GM19455 (cell line): ENCODE measurements around the gene GTSE1.
"Not testable (repeated sequence)": the region's sequence is repeated elsewhere in the genome, so short reads cannot be mapped to it uniquely, and the experiment has no call there.

Source experiments
- ATAC-seq: cut with Tn5 transposase; IDR thresholded peaks from one replicate; pipeline ENCODE4 v1.9.1; 2021; ENCODE audit not compliant: unreplicated experiment

Gene GTSE1, protein sequence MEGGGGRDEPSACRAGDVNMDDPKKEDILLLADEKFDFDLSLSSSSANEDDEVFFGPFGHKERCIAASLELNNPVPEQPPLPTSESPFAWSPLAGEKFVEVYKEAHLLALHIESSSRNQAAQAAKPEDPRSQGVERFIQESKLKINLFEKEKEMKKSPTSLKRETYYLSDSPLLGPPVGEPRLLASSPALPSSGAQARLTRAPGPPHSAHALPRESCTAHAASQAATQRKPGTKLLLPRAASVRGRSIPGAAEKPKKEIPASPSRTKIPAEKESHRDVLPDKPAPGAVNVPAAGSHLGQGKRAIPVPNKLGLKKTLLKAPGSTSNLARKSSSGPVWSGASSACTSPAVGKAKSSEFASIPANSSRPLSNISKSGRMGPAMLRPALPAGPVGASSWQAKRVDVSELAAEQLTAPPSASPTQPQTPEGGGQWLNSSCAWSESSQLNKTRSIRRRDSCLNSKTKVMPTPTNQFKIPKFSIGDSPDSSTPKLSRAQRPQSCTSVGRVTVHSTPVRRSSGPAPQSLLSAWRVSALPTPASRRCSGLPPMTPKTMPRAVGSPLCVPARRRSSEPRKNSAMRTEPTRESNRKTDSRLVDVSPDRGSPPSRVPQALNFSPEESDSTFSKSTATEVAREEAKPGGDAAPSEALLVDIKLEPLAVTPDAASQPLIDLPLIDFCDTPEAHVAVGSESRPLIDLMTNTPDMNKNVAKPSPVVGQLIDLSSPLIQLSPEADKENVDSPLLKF

GRCh38 chr22:46296257-46297150 is at the start of gene GTSE1:
GTSE1 (plus strand) TSS chr22:46296870; CDS start chr22:46297401, 531 bp downstream.
- ATAC-seq, result peak; percentile 89

DNA sequence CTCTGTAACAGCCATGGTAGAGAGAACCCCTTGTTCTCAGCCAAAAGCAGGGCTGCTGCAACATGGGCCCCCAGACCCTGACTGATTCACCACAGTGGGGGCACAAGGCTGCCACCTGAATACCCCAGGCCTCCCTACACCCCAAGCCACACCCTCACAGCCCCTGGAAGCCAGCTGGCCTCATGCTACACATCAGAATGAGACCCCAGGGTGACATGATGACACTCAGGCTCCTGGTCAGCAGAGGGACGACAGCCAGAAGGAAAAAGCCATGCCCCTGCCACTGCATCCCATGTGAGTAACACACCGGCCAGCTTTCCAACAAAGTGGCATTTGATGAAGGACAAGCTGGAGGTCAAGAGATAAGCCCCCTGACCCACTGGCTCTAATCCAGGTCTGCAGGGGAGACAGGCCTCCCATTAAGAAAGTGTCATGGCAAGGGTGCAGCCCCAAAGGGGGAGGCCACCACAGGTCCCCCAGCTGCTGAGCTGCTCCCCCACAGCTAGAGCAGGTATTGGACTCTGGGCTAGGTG is 49.2 kb upstream of the GTSE1 start:
- no peak for ATAC-seq

GRCh38 chr22:46250035-46250782 is 46.5 kb upstream of the GTSE1 start, which contains the start of gene CDPF1:
CDPF1 (minus strand) TSS chr22:46250293; CDS start chr22:46248284, 2,009 bp downstream.
- ATAC-seq, result peak; percentile 77

DNA sequence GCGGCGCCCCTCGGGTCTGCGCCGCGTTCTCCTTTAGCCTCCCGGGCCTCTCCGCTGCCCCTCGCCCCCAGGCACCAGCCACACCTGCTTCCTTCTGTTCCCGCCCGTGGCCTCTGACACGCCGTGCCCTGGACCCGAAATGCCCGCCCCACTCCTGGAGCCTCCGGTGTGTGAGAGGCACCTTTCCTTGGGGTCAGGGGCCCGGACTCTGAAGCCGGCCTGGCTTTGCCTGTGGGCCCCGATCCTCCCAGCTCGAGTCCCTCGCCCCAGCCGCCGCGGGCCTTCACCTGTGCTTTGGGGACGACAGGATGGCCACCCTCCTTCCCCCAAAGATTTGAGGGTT is 45.9 kb upstream of the GTSE1 start:
- no peak for ATAC-seq

DNA sequence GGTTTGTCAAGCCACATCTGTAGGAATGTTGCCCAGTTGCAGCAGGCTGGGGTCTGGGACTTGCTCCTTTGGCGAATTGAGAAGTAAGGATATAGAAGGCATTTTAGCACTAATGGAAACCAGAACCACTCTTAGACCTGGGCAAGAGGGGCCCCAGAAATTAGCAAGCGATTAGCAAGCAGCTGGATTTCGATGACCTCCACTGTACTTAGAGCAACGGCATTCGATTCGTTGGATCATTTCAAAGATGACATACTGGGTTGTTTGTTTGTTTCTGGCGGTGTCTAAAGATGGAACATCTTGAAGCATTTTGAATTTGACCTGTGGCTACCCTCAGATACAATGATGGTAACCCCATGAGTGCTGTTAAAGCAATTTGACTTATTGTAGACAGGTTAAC is 45.4 kb upstream of the GTSE1 start:
- ATAC-seq, result no peak

GRCh38 chr22:46251816-46252380 is 44.8 kb upstream of the GTSE1 start:
- no peak for ATAC-seq

DNA sequence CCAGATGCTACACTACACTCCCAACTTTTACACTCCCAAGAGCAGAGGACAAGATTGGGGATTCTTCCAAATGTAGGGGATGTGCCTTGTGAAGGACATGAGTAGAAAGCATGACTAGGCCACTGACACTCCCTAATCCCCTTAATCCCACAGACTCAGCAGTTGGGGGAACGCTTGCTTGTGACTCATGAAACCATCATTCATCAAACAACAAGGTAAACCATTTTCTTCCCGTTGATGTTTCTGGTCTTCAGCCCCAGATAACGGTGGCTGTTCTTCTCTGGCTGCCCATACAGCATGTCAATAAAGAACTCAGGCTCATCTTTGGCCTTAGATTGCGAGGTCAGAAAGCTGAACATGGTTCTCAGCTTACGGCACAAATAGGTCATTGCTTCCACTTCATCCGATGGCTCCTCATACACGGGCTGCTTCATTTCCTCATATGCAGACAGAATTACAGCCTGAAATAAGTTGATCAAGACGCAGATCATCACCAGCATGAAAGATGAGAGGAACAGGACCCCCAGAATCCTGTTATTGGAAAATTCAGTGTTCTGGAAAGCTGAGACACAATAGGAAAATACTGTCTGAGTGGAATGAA is 40.2 kb upstream of the GTSE1 start:
- ATAC-seq, result no peak

DNA sequence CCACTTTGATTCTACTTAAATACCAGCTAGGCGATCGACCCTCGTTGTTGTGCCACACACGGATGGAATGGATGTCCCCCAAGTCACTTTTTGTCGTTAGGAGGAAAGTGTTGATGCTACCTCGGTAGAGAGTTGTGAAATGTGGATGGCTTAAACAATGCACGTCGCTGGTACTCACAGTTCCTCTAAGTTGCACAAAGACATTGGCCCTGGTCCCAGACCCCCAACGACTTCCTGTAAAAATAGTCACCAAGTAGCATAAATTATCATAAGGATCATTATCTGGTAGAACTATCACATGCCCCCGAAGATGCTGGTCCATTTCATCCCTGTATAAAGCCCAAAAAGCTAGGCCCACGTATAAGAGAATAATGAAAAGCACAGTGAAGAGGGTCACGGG is 37.3 kb upstream of the GTSE1 start:
- ATAC-seq, result no peak

DNA sequence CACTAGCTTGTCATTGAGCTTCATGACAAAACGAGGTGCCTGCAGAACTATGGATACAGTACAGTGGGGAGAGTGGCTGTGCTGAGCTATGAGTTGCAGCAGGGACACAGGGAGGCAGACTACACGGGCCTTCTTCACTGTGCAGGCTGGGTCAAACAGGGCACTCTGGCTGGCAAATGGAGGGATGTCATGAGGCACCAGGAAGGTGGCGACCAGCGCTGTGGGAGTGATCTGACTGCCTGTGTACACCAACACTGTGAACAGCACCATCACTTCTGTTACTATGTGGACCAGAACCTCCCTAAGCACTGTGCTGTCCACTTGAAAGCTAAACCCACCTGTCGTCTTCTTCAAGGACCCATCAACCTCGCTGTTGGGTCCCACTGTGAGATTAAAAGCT is 36.6 kb upstream of the GTSE1 start:
- ATAC-seq, result no peak

DNA sequence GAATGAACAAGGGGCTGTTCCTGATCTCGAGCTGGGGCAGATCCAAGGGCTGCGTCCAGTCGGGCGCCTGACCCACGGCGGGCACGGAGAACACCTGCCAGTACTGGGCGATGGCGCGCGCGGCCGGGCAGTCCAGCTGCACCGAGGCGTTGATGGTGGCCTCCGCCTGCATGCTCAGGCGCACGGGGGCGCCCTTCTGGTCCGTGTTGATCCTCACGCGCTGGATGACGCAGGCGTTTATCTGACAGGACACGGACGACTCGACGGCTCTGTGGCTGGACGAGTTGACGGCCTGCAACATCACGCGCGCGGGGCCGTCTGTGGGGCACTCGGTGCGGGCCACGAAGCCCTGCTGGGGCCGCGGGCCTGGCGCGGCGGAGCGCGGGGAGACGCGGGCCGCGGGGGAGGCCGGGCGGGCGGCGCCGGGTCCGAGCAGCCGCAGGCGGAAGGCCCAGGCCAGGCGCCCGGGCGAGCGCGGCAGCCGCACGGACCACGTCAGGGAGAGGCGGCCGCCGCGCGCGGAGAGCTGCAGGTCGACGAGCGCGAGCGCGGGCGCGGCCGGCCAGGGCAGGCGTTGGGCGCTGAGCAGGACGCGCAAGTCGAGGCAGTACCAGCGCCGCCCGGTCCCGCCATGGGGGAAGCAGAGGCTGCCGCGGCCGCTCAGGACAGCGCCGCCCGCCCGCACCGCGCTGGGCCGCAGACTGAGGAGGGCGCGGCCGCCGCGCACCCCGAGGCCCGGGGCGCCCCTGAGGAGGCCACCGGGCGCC is 34.0 kb upstream of the GTSE1 start:
- ATAC-seq, result no peak

DNA sequence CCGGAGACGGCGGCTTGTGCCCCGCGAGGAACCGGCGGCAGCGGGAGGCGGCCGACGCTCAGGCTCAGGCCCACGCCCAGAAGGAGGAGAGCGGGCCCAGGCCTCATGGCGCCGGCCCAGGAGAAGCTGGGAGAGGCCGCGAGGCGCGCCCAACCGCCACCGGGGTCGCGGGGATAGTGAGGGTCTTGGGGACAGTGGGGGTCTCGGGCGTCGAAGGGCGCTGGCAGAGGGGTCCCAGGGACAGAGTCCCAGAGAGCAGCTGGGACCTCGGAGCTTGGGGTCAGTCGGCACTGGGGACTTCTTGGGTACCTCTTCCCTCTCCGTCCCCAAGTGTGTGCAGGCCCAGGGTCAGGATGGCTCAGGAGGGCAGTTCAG is 33.5 kb upstream of the GTSE1 start, which contains the start of gene PKDREJ:
TSS of gene PKDREJ (minus strand) at position 128 of the 375 bp plus-strand sequence. CDS start at position 107, 21 bp downstream.
- no peak for ATAC-seq

DNA sequence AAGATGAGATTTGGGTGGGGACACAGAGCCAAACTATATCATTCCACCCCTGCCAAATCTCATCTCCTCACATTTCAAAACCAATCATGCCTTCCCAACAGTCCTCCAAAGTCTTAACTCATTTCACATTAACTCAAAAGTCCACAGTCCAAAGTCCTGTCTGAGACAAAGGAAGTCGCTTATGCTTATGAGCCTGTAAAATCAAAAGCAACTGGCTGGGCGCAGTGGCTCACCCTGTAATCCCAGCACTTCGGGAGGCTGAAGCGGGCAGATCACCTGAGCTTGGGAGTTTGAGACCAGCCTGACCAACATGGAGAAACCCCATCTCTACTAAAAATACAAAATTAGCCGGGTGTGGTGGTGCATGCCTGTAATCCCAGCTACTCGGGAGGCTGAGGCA is 32.1 kb upstream of the GTSE1 start:
- ATAC-seq, result not testable (repeated sequence)

GRCh38 chr22:46265627-46266026 is 31.0 kb upstream of the GTSE1 start:
- ATAC-seq, result not testable (repeated sequence)

GRCh38 chr22:46267431-46268279 is 29.0 kb upstream of the GTSE1 start, which contains the start of gene TTC38:
TTC38 (plus strand) TSS chr22:46268008; CDS start chr22:46268040, 32 bp downstream.
- peak; percentile 86 for ATAC-seq

DNA sequence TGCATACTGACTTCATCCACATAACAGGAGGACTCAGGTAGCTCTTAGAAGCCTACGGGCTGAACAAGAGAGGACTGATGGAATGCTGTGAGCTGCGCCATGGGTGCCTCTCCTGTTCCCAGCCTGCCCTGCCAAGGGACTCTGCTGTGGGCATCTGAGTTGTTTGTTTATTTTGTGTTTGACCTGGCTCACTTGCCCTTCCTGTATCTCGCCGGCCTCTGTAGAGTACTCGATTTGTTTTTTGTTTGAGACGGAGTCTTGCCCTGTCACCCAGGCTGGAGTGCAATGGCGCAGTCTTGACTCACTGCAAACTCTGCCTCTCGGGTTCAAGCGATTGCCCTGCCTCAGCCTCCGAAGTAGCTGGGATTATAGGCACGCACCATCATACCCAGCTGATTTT is 27.1 kb upstream of the GTSE1 start:
- no peak for ATAC-seq

DNA sequence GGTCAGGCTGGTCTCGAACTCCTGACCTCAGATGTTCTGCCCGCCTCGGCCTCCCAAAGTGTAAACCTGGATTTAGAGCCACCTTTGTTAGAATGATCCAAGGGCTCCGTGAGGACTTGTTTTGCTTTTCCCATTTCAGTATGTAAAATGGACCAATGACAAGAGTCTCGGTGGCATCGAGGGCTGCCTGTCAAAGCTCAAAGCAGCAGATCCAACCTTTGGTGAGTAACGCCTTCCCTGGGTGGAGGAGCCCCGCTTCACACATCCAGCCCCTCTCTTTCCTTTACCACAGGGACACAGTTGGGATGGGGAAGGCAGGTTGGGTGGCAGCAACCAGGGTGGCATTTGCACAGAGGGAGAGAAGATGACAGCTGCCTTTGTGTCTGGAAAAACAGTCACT is 24.5 kb upstream of the GTSE1 start:
- no peak for ATAC-seq

DNA sequence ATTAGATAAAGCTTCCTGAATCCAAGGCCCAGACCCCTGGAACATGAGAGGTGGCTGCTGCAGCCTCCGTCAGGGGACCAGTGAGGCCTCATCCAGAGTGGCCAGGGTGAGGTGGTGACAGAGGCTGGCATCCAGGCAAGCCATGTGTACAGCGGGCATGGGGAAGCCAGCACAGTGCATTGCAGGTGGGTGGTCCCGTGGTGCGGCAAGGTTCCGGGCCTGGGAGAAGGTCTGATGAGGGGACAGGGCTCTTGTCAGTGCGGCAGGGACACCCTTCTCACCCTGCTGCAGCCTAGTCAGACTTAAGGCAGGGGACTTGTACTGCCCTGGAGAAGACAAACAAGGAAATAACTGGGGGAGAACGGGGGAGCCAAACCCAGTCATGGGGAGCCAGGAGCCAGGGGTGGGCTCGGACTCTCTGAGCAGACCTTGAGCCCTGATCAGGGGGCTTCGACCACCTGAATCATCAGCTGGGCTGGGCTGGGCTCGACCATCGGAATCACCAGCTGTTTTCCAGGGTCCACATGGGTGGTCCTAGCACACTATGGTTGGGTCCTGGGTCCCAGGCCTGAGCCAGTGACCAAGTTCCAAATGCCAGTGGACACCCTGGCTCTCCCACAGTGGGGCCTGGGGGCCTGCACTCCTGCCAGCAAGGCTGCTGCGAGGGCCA is 23.8 kb upstream of the GTSE1 start:
- ATAC-seq, result no peak
